ENCODE measurements around the gene ARMH3.
A peak's percentile ranks its signal among the peaks of the same experiment; 100 is the strongest.

DNA sequence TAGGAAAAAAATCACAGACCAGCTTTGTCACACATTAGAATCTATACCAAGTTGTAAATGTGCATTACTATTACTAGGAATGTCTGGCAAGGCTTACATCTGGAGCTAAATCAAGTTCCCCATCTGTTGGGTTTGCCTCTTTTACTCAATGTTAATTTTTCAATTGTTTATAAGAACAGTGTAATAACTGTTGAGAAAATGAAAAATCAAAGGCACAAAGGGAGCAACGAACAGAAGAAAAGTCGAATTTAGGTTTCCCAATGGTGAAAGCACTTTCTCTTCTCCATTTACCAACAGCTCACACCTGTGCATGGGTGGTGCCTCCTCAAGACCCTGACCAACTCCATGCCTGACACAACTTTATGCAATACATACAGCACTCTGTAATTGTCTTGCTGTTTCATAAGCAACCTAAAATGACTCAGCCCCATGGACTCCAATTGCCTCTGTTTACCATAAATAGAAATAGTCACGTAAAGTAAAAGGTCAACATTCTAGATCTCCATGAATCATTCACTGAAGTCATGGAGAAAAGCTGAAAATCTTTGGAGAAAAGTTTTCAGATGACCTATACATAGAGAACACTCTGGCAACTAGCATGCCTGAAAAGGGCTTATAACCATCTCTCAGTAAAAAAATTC is 116.8 kb downstream of the ARMH3 start:
- TF ChIP-seq, protein P1, sequence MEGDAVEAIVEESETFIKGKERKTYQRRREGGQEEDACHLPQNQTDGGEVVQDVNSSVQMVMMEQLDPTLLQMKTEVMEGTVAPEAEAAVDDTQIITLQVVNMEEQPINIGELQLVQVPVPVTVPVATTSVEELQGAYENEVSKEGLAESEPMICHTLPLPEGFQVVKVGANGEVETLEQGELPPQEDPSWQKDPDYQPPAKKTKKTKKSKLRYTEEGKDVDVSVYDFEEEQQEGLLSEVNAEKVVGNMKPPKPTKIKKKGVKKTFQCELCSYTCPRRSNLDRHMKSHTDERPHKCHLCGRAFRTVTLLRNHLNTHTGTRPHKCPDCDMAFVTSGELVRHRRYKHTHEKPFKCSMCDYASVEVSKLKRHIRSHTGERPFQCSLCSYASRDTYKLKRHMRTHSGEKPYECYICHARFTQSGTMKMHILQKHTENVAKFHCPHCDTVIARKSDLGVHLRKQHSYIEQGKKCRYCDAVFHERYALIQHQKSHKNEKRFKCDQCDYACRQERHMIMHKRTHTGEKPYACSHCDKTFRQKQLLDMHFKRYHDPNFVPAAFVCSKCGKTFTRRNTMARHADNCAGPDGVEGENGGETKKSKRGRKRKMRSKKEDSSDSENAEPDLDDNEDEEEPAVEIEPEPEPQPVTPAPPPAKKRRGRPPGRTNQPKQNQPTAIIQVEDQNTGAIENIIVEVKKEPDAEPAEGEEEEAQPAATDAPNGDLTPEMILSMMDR (IDR thresholded peaks at IDR 0.05) = no peak
- TF ChIP-seq POLR2AphosphoS5 (IDR thresholded peaks at IDR 0.05) (peak in 1 of 2 donors; percentile 19), POLR2A (IDR thresholded peaks at IDR 0.05; ENCODE audit: low read depth) (no peak)

Data from esophagus muscularis mucosa (tissue), 3 donors.